ENCODE measurements around the gene SNAPC2. TPM values are rescaled to one million over a fixed set of nuclear protein-coding genes. Genes with fewer than 3 reads are reported as not detected.

The SNAPC2 gene
- total RNA-seq, 1 experiment from 2014 or later, result 23.2 TPM

DNA sequence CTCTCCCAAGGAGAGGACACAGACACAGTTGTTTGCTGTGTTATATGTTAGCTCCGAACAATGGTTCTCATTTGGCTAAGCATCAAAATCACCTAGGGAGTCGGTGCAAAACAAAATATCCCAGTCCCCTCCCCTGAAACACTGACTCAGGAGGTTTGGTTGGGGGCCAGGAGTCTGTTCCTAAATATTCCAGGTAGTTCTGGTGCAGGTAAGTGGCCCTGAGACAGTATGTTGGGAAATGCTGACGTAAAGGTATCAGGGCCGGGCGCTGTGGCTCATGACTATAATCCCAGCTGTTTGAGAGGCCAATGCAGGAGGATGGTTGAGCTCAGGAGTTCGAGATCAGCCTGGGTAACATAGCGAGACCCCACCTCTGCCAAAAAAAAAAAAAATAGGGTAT is 18.8 kb upstream of the SNAPC2 start:
- DNase-seq (ENCODE audit: low spot score) (no peak), ATAC-seq (no peak)
- no peaks in the 10 kb centered on the region for H3K36me3 Mint-ChIP-seq
- peaks cover 13% of the 10 kb centered on the region for H3K27me3 Mint-ChIP-seq (ENCODE audit: low read depth)
- TF ChIP-seq MXD4 (CRISPR knock-in tag; IDR thresholded peaks at IDR 0.05; ENCODE audit: borderline replicate concordance) (no peak), ZNF671 (CRISPR knock-in tag; IDR thresholded peaks at IDR 0.05) (no peak), TCF7 (CRISPR knock-in tag; IDR thresholded peaks at IDR 0.05; ENCODE audit: low read depth) (no peak), FOXK1 (CRISPR knock-in tag; IDR thresholded peaks at IDR 0.05) (no peak), GRHL2 (CRISPR knock-in tag; IDR thresholded peaks at IDR 0.05; ENCODE audit: insufficient replicate concordance, severe bottlenecking) (no peak), NFE2L1 (CRISPR knock-in tag; IDR thresholded peaks at IDR 0.05) (no peak), TP53 (CRISPR knock-in tag; IDR thresholded peaks at IDR 0.05) (no peak)
- TF ChIP-seq, protein P1, sequence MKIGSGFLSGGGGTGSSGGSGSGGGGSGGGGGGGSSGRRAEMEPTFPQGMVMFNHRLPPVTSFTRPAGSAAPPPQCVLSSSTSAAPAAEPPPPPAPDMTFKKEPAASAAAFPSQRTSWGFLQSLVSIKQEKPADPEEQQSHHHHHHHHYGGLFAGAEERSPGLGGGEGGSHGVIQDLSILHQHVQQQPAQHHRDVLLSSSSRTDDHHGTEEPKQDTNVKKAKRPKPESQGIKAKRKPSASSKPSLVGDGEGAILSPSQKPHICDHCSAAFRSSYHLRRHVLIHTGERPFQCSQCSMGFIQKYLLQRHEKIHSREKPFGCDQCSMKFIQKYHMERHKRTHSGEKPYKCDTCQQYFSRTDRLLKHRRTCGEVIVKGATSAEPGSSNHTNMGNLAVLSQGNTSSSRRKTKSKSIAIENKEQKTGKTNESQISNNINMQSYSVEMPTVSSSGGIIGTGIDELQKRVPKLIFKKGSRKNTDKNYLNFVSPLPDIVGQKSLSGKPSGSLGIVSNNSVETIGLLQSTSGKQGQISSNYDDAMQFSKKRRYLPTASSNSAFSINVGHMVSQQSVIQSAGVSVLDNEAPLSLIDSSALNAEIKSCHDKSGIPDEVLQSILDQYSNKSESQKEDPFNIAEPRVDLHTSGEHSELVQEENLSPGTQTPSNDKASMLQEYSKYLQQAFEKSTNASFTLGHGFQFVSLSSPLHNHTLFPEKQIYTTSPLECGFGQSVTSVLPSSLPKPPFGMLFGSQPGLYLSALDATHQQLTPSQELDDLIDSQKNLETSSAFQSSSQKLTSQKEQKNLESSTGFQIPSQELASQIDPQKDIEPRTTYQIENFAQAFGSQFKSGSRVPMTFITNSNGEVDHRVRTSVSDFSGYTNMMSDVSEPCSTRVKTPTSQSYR (CRISPR knock-in tag; IDR thresholded peaks at IDR 0.05), result no peak
- TF ChIP-seq, protein P2, sequence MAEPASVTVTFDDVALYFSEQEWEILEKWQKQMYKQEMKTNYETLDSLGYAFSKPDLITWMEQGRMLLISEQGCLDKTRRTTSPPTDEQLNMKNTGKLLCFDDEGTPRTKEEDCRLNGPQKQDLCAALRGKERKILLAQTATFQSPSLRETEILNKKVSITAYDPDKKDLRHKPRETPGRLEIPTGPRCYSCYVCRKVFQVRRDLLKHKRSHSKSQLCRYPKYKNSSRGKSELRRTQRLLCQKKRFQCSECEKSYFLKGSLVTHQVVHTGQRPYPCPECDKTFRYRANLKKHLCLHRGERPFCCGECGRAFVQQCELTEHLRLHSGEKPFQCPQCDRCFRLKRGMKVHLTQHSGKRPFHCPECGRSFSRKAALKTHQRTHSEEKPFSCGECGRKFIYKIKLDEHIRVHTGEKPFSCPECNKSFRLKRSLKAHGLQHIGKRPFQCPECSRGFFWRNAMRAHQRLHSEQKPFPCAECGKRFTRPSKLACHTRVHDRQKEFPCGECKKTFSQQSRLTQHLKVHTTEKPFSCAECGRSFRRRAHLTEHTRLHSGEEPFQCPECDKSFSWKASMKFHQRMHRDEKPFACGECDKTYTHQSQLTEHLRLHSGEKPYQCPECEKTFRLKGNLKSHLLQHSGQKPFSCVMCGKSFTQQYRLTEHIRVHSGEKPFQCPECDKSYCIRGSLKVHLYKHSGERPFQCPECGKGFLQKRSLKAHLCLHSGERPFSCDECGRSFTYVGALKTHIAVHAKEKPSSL (CRISPR knock-in tag; conservative IDR thresholded peaks at IDR 0.05), result no peak
- TF ChIP-seq, protein P3, sequence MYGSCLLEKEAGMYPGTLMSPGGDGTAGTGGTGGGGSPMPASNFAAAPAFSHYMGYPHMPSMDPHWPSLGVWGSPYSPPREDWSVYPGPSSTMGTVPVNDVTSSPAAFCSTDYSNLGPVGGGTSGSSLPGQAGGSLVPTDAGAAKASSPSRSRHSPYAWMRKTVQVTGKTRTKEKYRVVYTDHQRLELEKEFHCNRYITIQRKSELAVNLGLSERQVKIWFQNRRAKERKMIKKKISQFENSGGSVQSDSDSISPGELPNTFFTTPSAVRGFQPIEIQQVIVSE (CRISPR knock-in tag; IDR thresholded peaks at IDR 0.05; ENCODE audit: borderline replicate concordance), result no peak
- TF ChIP-seq, protein P4, sequence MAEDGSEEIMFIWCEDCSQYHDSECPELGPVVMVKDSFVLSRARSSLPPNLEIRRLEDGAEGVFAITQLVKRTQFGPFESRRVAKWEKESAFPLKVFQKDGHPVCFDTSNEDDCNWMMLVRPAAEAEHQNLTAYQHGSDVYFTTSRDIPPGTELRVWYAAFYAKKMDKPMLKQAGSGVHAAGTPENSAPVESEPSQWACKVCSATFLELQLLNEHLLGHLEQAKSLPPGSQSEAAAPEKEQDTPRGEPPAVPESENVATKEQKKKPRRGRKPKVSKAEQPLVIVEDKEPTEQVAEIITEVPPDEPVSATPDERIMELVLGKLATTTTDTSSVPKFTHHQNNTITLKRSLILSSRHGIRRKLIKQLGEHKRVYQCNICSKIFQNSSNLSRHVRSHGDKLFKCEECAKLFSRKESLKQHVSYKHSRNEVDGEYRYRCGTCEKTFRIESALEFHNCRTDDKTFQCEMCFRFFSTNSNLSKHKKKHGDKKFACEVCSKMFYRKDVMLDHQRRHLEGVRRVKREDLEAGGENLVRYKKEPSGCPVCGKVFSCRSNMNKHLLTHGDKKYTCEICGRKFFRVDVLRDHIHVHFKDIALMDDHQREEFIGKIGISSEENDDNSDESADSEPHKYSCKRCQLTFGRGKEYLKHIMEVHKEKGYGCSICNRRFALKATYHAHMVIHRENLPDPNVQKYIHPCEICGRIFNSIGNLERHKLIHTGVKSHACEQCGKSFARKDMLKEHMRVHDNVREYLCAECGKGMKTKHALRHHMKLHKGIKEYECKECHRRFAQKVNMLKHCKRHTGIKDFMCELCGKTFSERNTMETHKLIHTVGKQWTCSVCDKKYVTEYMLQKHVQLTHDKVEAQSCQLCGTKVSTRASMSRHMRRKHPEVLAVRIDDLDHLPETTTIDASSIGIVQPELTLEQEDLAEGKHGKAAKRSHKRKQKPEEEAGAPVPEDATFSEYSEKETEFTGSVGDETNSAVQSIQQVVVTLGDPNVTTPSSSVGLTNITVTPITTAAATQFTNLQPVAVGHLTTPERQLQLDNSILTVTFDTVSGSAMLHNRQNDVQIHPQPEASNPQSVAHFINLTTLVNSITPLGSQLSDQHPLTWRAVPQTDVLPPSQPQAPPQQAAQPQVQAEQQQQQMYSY (CRISPR knock-in tag; IDR thresholded peaks at IDR 0.05), result no peak
- TF ChIP-seq, protein P5, sequence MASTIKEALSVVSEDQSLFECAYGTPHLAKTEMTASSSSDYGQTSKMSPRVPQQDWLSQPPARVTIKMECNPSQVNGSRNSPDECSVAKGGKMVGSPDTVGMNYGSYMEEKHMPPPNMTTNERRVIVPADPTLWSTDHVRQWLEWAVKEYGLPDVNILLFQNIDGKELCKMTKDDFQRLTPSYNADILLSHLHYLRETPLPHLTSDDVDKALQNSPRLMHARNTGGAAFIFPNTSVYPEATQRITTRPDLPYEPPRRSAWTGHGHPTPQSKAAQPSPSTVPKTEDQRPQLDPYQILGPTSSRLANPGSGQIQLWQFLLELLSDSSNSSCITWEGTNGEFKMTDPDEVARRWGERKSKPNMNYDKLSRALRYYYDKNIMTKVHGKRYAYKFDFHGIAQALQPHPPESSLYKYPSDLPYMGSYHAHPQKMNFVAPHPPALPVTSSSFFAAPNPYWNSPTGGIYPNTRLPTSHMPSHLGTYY (CRISPR knock-in tag; IDR thresholded peaks at IDR 0.05), result no peak
- TF ChIP-seq, protein P6, sequence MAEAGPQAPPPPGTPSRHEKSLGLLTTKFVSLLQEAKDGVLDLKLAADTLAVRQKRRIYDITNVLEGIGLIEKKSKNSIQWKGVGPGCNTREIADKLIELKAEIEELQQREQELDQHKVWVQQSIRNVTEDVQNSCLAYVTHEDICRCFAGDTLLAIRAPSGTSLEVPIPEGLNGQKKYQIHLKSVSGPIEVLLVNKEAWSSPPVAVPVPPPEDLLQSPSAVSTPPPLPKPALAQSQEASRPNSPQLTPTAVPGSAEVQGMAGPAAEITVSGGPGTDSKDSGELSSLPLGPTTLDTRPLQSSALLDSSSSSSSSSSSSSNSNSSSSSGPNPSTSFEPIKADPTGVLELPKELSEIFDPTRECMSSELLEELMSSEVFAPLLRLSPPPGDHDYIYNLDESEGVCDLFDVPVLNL (CRISPR knock-in tag; IDR thresholded peaks at IDR 0.05; ENCODE audit: borderline replicate concordance, low read depth), result no peak
- CTCF ChIA-PET, result interaction anchor here (0.7 to 5.0 kb wide), 10 partner anchors 19 to 1028 kb away, joined by 3 to 70 read pairs (median 6); partner anchors contain the start of genes PRR36, SNAPC2 and TIMM44
- POLR2A ChIA-PET, result interaction anchor here (1.1 to 1.4 kb wide), 2 partner anchors 14 to 15 kb away, joined by 3 to 5 read pairs; partner anchors contain the start of gene LRRC8E
- H3K4me3 Mint-ChIP-seq, result no peak overlapping the region
- H3K9me3 Mint-ChIP-seq, result no peaks in the 10 kb centered on the region
- H3K27ac Mint-ChIP-seq, result no peak overlapping the region
- H3K4me1 Mint-ChIP-seq, result peaks cover 20% of the 10 kb centered on the region

Measured in WTC11 (cell line).